Measurements from ENCODE around the gene TLE6. TPM values are rescaled to one million over a fixed set of nuclear protein-coding genes. Genes with fewer than 3 reads are reported as not detected.
"Not testable (repeated sequence)": the region's sequence is repeated elsewhere in the genome, so short reads cannot be mapped to it uniquely, and the experiment has no call there.

TLE6 gene
- total RNA-seq, 1 donor from 2014 or later, result 6.7 TPM

DNA sequence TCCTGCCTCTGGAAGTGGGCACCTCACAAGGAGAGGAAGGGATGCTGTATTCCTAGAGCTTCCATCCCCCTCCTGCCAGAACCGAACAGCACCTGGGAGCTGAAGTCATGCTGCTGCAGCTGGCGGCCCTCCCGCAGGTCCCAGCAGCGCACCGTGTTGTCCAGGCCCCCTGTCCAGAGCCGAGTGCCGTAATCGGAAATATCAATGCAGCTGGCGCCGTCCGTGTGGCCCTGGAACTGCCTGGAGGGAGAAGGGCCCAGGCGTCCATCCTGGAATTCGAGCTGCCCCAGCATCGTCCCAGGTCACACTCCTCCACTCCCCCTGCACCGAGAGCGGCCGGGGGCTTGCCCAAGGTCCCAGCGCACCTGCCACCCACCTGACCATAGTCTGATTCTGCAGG is 28.0 kb downstream of the TLE6 start:
- H3K4me3 ChIP-seq, result no peak overlapping the region
- no peak overlapping the region for H3K27ac ChIP-seq
- H3K27me3 ChIP-seq, result no peaks in the 10 kb centered on the region
- TF ChIP-seq, protein P1, sequence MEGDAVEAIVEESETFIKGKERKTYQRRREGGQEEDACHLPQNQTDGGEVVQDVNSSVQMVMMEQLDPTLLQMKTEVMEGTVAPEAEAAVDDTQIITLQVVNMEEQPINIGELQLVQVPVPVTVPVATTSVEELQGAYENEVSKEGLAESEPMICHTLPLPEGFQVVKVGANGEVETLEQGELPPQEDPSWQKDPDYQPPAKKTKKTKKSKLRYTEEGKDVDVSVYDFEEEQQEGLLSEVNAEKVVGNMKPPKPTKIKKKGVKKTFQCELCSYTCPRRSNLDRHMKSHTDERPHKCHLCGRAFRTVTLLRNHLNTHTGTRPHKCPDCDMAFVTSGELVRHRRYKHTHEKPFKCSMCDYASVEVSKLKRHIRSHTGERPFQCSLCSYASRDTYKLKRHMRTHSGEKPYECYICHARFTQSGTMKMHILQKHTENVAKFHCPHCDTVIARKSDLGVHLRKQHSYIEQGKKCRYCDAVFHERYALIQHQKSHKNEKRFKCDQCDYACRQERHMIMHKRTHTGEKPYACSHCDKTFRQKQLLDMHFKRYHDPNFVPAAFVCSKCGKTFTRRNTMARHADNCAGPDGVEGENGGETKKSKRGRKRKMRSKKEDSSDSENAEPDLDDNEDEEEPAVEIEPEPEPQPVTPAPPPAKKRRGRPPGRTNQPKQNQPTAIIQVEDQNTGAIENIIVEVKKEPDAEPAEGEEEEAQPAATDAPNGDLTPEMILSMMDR (IDR thresholded peaks at IDR 0.05), result no peak
- peaks cover 31% of the 10 kb centered on the region for H3K36me3 ChIP-seq
- no peaks in the 10 kb centered on the region for H3K9me3 ChIP-seq
- no peak for ATAC-seq
- intact Hi-C loops (cut with DNase I), result no loop called here
- no peaks in the 10 kb centered on the region for H3K4me1 ChIP-seq
- no peak for DNase-seq

DNA sequence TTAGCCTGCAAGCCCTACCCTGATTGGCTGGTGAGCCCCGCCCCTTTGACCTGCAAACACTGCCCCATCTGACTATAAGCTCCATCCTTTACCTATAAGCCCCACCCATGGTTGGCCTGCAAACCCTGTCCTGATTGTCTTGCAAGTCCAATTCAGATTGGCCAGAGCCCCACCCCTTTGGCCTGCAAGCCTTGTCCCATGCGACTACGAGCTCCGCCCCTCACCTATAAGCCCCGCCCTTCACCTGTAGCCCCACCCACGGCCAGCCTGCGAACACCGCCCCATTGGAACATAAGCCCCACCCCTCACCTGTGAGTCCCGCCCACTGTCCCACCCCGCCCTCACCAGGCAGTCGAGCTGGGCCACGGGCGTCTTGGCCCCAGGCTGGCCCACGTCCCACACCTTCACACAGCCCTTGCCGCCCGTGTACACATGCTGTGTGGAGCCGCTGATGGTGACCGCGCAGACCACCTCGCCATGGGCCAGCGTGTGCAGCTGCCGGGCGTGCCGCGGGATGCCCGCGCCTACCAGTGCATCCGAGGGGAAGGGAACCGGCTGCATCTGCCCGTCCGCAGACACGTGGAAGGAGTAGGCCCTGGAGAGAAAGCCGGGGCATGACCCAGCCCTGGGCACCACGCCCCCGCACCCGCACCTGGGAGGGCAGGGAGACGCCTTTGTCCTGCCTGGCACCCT is 28.9 kb downstream of the TLE6 start:
- H3K4me3 ChIP-seq, result no peak overlapping the region
- no peak overlapping the region for H3K27ac ChIP-seq
- peak; percentile 61 for ATAC-seq
- no peaks in the 10 kb centered on the region for H3K27me3 ChIP-seq
- DNase-seq, result no peak
- H3K4me1 ChIP-seq, result no peaks in the 10 kb centered on the region
- intact Hi-C loops (cut with DNase I), result no loop called here
- TF ChIP-seq, protein P1 (IDR thresholded peaks at IDR 0.05), result no peak
- peaks cover 37% of the 10 kb centered on the region for H3K36me3 ChIP-seq
- no peaks in the 10 kb centered on the region for H3K9me3 ChIP-seq

DNA sequence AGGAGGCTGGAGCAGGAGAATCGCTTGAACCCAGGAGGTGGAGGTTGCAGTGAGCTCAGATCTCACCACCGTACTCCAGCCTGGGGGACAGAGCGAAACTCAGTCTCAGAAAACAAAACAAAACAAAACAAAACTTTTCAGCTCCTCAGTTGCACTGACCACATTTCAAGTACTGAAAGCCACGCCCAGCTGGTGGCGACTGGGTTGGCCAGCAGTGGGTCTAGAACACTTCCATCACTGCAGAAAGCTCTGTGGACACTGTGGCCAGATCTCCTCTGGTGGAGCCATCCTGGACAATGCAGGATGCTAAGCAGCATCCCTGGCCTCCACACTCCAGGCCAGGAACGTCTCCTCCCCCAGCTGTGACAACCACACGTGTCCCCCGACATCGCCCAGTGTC is 30.6 kb downstream of the TLE6 start:
- H3K27ac ChIP-seq, result no peak overlapping the region
- H3K36me3 ChIP-seq, result peaks cover 32% of the 10 kb centered on the region
- H3K27me3 ChIP-seq, result no peaks in the 10 kb centered on the region
- H3K9me3 ChIP-seq, result no peaks in the 10 kb centered on the region
- ATAC-seq (no peak), DNase-seq (no peak)
- no peaks in the 10 kb centered on the region for H3K4me1 ChIP-seq
- TF ChIP-seq, protein P1 (IDR thresholded peaks at IDR 0.05), result no peak
- intact Hi-C loops (cut with DNase I), result no loop called here
- H3K4me3 ChIP-seq, result no peak overlapping the region

DNA sequence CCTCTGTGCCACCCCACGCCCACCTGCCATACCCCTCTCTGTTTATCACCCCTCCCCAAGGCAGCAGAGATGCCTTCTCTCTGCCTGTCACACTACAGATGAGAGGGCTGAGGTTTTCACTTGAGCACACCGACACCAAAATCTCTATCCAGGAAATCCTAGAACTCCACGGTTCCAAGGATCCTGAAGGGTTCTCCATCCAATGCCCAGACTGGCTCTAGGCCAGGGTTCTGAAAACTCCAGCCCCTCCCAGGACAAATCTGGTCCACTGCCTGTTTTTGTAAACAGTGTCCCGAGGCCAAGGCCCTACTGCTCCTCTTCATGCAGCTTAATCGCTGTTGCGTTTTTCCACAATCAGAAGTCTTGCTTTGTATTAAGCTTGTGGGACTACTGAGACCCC is 31.6 kb downstream of the TLE6 start:
- Histone ChIP-seq H3K27me3 (no peaks in the 10 kb centered on the region), H3K9me3 (no peaks in the 10 kb centered on the region), H3K27ac (no peak overlapping the region), H3K4me3 (no peak overlapping the region), H3K36me3 (peaks cover 32% of the 10 kb centered on the region), H3K4me1 (no peaks in the 10 kb centered on the region)
- intact Hi-C loops (cut with DNase I), result no loop called here
- TF ChIP-seq, protein P1 (IDR thresholded peaks at IDR 0.05), result no peak
- DNase-seq (no peak), ATAC-seq (no peak)

DNA sequence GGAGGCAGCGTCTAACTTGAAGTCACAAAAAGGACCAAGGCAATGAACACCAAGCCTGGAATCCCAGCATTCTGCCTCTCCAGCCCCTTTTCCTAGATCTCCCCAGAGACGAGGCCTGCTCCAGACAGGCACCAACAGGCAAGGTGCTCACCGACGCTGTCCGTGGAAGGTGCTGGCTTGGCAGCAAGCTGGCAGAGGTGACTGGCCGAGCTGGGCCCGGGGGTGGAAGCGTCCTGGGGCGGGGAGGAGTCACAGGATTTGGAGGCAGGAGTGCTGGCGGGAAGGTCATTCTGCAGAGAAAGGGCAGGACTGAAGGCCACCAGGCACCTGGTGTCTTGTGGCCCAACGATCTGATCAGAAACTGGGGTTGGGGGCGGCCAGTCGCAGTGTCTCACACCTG is 33.5 kb downstream of the TLE6 start:
- Histone ChIP-seq H3K4me1 (no peaks in the 10 kb centered on the region), H3K9me3 (no peaks in the 10 kb centered on the region), H3K36me3 (peaks cover 28% of the 10 kb centered on the region), H3K27ac (no peak overlapping the region), H3K27me3 (no peaks in the 10 kb centered on the region), H3K4me3 (no peak overlapping the region)
- ATAC-seq, result no peak
- no peak for DNase-seq
- intact Hi-C loops (cut with DNase I), result no loop called here
- TF ChIP-seq, protein P1 (IDR thresholded peaks at IDR 0.05), result no peak

DNA sequence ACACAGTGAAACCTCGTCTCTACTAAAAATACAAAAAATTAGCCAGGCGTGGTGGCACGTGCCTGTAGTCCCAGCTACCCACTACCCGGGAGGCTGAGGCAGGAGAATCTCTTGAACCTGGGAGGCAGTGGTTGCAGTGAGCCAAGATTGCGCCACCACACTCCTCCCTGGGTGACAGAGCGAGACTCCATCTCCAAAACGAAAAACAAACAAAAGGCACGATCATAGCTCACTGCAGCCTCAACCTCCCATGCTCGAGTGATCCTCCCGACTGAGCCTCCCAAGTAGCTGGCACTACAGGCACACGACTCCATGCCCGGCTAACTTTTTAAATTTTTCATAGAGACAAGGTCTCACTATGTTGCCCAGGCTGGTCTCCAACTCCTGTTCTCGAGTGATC is 34.7 kb downstream of the TLE6 start:
- H3K4me1 ChIP-seq; ATAC-seq; H3K27me3 ChIP-seq; H3K9me3 ChIP-seq; DNase-seq; H3K27ac ChIP-seq; intact Hi-C loops (cut with DNase I); H3K4me3 ChIP-seq: not testable (repeated sequence)
- H3K36me3 ChIP-seq, result peaks cover 28% of the 10 kb centered on the region

Data from upper lobe of right lung (tissue), 1 donor.